ENCODE results near the gene SPACDR.
A peak's percentile ranks its signal among the peaks of the same experiment; 100 is the strongest.

The SPACDR gene

GRCh38 chr7:100407285-100408180 is 56.5 kb downstream of the SPACDR start:
- DNase-seq: peak; percentile 62

- DNase-seq: no peak
Observed at GRCh38 chr7:100406767-100407166, 57.3 kb downstream of the SPACDR start.

Data from stimulated activated CD4-positive, alpha-beta T cell treated with anti-CD3 and anti-CD28 coated beads, Interleukin-4, amount 100 ng/mL, for 24 hours (primary cell).